Measurements from ENCODE around the gene XYLT1. TPM values are rescaled to one million over a fixed set of nuclear protein-coding genes. Genes with fewer than 3 reads are reported as not detected.

XYLT1 gene
- total RNA-seq, 1 experiment from 2014 or later: 12.5 TPM

DNA sequence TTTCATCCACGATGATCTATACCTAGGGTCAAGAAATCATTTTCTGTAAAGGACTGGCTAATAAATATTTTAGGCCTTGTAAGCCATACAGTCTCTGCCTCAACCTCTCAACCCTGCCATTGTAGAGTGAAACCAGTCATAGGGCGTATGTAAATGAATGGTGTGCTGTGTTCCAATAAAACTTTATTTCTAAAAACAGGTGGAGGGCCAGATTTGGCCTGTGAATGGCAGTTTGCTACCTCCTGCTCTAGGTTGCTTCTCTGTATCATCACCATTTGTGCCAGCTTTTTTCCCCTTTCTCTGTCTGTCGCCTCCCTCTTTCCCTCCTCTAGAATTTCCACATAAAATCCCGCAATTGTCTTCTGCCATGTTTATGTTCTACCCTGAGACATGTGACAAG is 181.7 kb downstream of the XYLT1 start:
- intact Hi-C loops (cut with micrococcal nuclease; ENCODE audit: unreplicated experiment): no loop called here
- DNase-seq: no peak
- no peaks in the 10 kb centered on the region for H3K9me3 Mint-ChIP-seq (ENCODE audit: unreplicated experiment)
- POLR2A ChIA-PET: no interaction called here
- H3K27ac Mint-ChIP-seq (ENCODE audit: unreplicated experiment): no peak overlapping the region
- Histone ChIP-seq H3K4me3 (ENCODE audit: low read depth, low read length) (no peak overlapping the region), H3K4me1 (no peaks in the 10 kb centered on the region), H3K9me3 (no peaks in the 10 kb centered on the region), H3K27me3 (replicated peaks; ENCODE audit: control insufficient read depth, insufficient read depth, low read length) (no peaks in the 10 kb centered on the region), H3K36me3 (ENCODE audit: control insufficient read depth, insufficient read depth, low read length) (no peaks in the 10 kb centered on the region; the same call in 1 of the 2 replicates)
- TF ChIP-seq, protein P1, sequence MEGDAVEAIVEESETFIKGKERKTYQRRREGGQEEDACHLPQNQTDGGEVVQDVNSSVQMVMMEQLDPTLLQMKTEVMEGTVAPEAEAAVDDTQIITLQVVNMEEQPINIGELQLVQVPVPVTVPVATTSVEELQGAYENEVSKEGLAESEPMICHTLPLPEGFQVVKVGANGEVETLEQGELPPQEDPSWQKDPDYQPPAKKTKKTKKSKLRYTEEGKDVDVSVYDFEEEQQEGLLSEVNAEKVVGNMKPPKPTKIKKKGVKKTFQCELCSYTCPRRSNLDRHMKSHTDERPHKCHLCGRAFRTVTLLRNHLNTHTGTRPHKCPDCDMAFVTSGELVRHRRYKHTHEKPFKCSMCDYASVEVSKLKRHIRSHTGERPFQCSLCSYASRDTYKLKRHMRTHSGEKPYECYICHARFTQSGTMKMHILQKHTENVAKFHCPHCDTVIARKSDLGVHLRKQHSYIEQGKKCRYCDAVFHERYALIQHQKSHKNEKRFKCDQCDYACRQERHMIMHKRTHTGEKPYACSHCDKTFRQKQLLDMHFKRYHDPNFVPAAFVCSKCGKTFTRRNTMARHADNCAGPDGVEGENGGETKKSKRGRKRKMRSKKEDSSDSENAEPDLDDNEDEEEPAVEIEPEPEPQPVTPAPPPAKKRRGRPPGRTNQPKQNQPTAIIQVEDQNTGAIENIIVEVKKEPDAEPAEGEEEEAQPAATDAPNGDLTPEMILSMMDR (IDR thresholded peaks at IDR 0.05; ENCODE audit: insufficient read depth in 1 of 2, low read depth in 1 of 2, low read length in 1 of 2, severe bottlenecking in 1 of 2, unreplicated experiment in 1 of 2): no peak
- no peaks in the 10 kb centered on the region for H3K4me1 Mint-ChIP-seq (ENCODE audit: low read depth, unreplicated experiment)
- H3K36me3 Mint-ChIP-seq (ENCODE audit: insufficient read depth, unreplicated experiment): no peaks in the 10 kb centered on the region
- H3K27me3 Mint-ChIP-seq (ENCODE audit: insufficient read depth, unreplicated experiment): no peaks in the 10 kb centered on the region
- CTCF ChIA-PET: no interaction called here
- BruUV-seq (replicated peaks): no TSS peak
- no peak overlapping the region for H3K4me3 Mint-ChIP-seq (ENCODE audit: unreplicated experiment)

DNA sequence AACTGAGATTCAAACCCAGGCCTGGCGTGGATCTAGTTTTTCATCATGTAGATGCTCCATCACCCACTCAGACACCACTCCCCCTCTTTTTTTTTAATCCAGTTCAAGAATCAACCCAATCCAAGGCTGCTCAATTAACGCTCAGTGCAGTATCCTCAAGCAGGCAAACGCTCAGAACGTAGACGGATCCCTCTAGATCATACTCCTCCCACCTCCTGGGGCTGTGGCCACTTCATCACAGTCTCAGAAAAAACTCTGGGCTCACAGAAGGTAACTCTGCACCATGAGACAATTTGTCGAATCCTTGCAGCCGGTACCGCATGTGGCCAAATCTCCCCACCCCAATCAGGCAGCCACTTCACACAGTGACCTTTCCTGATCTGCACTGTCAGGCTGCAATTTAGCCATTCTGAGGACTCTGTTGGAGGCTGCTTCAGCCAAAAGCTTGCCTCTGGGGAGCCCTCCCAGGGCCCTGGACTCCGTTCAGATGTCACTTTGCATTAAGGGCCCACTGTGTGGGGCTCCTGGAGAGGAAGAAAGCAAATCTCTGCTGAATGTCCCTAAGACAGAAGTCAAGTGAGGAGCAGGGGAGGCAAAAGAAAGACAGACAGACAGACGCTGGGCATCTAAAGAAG is 183.5 kb downstream of the XYLT1 start:
- no peaks in the 10 kb centered on the region for H3K27me3 Mint-ChIP-seq (ENCODE audit: insufficient read depth, unreplicated experiment)
- H3K36me3 Mint-ChIP-seq (ENCODE audit: insufficient read depth, unreplicated experiment): no peaks in the 10 kb centered on the region
- TF ChIP-seq, protein P1 (IDR thresholded peaks at IDR 0.05; ENCODE audit: insufficient read depth in 1 of 2, low read depth in 1 of 2, low read length in 1 of 2, severe bottlenecking in 1 of 2, unreplicated experiment in 1 of 2): no peak
- Histone ChIP-seq H3K4me1 (no peaks in the 10 kb centered on the region), H3K4me3 (ENCODE audit: low read depth, low read length) (no peak overlapping the region), H3K9me3 (no peaks in the 10 kb centered on the region), H3K36me3 (ENCODE audit: control insufficient read depth, insufficient read depth, low read length) (no peaks in the 10 kb centered on the region; the same call in 1 of the 2 replicates), H3K27me3 (replicated peaks; ENCODE audit: control insufficient read depth, insufficient read depth, low read length) (no peaks in the 10 kb centered on the region)
- ChIA-PET CTCF (no interaction called here), POLR2A (no interaction called here)
- no peaks in the 10 kb centered on the region for H3K4me1 Mint-ChIP-seq (ENCODE audit: low read depth, unreplicated experiment)
- DNase-seq: no peak
- BruUV-seq (replicated peaks): no TSS peak
- H3K27ac Mint-ChIP-seq (ENCODE audit: unreplicated experiment): peak overlapping the region; percentile 26
- H3K4me3 Mint-ChIP-seq (ENCODE audit: unreplicated experiment): no peak overlapping the region
- intact Hi-C loops (cut with micrococcal nuclease; ENCODE audit: unreplicated experiment): no loop called here
- no peaks in the 10 kb centered on the region for H3K9me3 Mint-ChIP-seq (ENCODE audit: unreplicated experiment)

DNA sequence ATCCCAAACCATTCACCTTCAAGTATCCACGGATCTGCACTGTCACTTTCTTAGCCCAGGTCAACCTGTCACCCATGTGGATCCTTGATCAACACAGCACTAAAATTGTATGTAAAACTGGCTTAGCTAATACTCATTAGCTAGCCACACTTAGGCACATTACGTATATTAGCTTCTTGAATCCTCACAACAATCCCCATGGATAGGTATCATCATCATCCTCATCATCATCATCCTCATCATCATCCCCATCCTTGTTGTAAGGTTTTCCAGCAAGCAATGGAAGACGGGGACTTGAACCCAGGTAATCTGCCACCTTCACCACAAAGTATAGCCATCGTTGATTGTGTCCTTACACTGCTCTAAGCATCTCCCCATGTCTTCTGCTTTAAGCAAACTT is 184.3 kb downstream of the XYLT1 start:
- Histone ChIP-seq H3K4me3 (ENCODE audit: low read depth, low read length) (no peak overlapping the region), H3K4me1 (no peaks in the 10 kb centered on the region), H3K36me3 (ENCODE audit: control insufficient read depth, insufficient read depth, low read length) (no peaks in the 10 kb centered on the region; the same call in 1 of the 2 replicates), H3K9me3 (no peaks in the 10 kb centered on the region), H3K27me3 (replicated peaks; ENCODE audit: control insufficient read depth, insufficient read depth, low read length) (no peaks in the 10 kb centered on the region)
- Mint-ChIP-seq H3K9me3 (ENCODE audit: unreplicated experiment) (no peaks in the 10 kb centered on the region), H3K27ac (ENCODE audit: unreplicated experiment) (no peak overlapping the region), H3K4me1 (ENCODE audit: low read depth, unreplicated experiment) (no peaks in the 10 kb centered on the region), H3K4me3 (ENCODE audit: unreplicated experiment) (no peak overlapping the region), H3K27me3 (ENCODE audit: insufficient read depth, unreplicated experiment) (no peaks in the 10 kb centered on the region), H3K36me3 (ENCODE audit: insufficient read depth, unreplicated experiment) (no peaks in the 10 kb centered on the region)
- POLR2A ChIA-PET: no interaction called here
- intact Hi-C loops (cut with micrococcal nuclease; ENCODE audit: unreplicated experiment): no loop called here
- CTCF ChIA-PET: no interaction called here
- TF ChIP-seq, protein P1 (IDR thresholded peaks at IDR 0.05; ENCODE audit: insufficient read depth in 1 of 2, low read depth in 1 of 2, low read length in 1 of 2, severe bottlenecking in 1 of 2, unreplicated experiment in 1 of 2): no peak
- no peak for DNase-seq
- no TSS peak for BruUV-seq (replicated peaks)
